Fibroblast of mammary gland (primary cell): ENCODE measurements around the gene RPRM.

ENCODE experiments used
- DNase-seq: peaks from one replicate; pipeline ENCODE4 v3.0.0-alpha.2; 2010; ENCODE audit warnings: low read depth
- H3K4me3 ChIP-seq: 2 replicates; pipeline ENCODE4 v1.5.1; 2011; ENCODE audit warnings: low read depth, mild to moderate bottlenecking, low read length, moderate library complexity; ENCODE audit not compliant: control insufficient read depth
- CTCF ChIP-seq: conservative IDR thresholded peaks from 2 replicates; pipeline ENCODE4 v1.5.1; 2011; ENCODE audit warnings: low read depth, low read length, inconsistent platforms; ENCODE audit not compliant: control insufficient read depth, insufficient read depth

Gene RPRM

DNA sequence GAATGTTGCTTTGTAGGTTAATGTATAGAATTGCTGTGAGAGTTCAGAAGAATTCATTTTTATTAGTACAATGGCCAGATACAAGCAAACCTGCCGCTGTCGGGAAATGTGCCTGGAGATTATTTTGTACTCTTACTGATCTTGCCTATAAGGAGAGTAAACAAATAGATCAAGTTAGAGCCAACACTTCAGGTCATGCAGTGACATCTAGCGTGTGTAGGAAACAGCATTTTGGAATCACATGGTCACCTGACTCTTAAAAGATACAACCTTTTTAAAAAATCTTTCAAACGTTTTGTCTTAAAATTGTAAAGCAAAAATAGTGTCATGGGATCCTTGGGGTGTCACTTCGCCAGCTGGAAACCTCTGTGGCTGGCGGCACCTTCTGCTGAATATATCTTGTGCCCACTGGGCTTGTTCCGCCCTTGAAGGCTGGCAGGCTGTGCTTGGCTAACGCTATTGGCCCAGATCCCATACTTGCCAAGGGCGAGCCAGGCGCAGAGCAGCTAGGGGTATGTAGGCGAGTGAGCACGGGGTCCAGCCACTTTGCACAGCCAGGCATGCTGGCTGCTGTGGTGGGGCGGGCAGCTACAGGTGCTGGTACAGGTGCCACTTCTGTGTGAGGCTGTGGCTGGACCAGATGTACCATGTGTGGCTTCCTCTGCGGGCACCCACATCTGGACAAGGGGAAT is 19.5 kb upstream of the RPRM start:
- DNase-seq: no peak
- no peak overlapping the region for H3K4me3 ChIP-seq
- TF ChIP-seq CTCF: no peak

GRCh38 chr2:153495725-153496124 is 17.2 kb upstream of the RPRM start:
- no peak for DNase-seq
- no peak for TF ChIP-seq CTCF
- H3K4me3 ChIP-seq: no peak overlapping the region

DNA sequence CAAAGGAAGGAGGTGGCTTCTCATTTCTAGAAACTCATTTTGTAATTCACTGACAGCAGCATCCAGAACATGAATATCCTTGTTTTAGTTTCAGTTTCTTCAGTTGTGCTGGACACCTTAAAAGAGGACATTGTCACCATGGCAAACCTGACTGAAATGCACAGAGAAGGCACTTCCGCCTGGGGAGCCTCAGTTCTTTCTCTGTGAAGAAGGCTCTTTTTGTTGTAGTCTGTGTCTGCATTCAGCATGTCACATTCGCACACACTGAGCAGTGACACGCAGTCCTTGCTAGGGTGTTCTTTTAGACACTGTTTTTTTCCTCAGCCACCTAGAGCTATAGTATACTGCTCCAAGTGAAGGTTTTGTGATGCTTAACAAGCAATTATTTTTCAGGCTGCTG is 9.5 kb upstream of the RPRM start:
- no peak overlapping the region for H3K4me3 ChIP-seq
- TF ChIP-seq CTCF: no peak
- no peak for DNase-seq

DNA sequence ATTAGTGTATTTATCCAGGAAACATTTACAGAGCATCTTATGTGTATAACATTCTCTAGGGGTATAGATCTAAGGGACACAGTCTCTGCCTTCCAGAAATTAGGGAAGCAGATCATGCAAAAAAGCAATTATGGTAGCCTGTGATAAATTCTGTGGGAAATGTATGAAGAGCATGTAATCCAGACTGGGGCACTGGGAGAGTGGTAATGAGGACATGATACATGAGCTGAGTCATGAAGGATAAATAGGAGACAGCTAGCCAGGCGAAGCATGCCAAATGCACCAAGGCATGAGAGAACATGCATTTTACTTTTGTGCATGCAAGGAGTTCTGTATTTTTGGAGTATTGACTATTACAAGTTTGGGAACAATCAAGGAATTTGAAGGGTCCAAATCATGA is 8.9 kb upstream of the RPRM start:
- H3K4me3 ChIP-seq: no peak overlapping the region
- DNase-seq: peak; percentile 6
- no peak for TF ChIP-seq CTCF

DNA sequence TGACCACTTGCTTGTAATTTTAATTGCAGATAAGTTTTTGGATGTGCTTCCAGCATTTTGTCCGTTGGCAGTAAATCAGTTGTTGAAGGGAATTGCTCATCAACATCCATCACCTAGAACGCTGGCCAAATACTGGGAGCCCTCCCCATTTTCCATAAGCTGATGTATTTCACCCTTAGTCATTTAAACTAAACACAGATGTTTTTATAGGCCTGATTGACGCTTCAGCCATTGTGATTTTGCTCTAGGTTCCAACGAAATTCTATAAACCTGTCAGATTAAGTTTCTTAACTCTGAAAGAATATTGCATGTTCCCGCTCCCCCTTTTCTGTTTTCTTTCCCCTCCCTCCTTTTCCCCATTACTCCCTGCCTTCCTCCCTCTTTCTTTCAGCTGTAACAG is 1.0 kb upstream of the RPRM start:
- TF ChIP-seq CTCF: no peak
- H3K4me3 ChIP-seq: no peak overlapping the region
- DNase-seq: peak; percentile 70

DNA sequence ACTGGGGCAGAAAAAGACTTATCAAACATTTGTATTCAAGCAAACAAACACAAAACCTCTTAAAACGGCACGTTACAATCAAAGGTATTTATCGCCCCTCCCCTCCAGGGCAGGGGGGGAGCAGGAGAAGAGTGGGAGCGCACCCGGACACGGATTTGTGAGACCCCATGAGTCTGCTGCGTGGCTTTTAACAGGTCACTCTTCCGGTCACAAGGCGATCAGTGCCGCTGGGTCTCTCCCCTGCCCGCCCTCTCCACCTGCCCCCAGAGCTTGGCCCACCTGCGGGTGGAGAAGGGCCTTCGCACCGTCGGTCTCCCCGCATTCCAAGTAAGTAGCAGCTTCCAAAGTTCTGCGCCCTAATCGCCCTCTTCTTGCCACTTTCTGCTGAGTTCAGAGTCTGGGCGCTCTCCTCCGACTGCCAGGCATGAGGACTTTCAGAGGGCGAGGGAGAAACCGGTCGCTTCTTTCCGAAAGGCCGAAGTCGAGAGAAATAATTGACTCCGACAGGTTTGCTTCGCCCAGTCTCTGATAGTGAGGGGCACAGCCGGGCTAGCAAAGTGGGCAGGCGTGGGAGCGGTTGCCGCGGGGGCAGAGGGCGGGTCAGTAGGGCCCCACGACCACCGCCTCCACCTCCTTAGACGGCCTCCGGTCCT is 800 bp downstream of the RPRM start:
- no peak for DNase-seq
- TF ChIP-seq CTCF: no peak
- H3K4me3 ChIP-seq: no peak overlapping the region
